Right hindlimb (tissue), 1 donor: ENCODE data around the gene MYORG.
A peak's percentile ranks its signal among the peaks of the same experiment; 100 is the strongest.
"Not testable (repeated sequence)": the region's sequence is repeated elsewhere in the genome, so short reads cannot be mapped to it uniquely, and the experiment has no call there.

Source experiments
- DNase-seq: peaks from one replicate; pipeline ENCODE4 v3.0.0-alpha.2; 2018

Gene MYORG

DNA sequence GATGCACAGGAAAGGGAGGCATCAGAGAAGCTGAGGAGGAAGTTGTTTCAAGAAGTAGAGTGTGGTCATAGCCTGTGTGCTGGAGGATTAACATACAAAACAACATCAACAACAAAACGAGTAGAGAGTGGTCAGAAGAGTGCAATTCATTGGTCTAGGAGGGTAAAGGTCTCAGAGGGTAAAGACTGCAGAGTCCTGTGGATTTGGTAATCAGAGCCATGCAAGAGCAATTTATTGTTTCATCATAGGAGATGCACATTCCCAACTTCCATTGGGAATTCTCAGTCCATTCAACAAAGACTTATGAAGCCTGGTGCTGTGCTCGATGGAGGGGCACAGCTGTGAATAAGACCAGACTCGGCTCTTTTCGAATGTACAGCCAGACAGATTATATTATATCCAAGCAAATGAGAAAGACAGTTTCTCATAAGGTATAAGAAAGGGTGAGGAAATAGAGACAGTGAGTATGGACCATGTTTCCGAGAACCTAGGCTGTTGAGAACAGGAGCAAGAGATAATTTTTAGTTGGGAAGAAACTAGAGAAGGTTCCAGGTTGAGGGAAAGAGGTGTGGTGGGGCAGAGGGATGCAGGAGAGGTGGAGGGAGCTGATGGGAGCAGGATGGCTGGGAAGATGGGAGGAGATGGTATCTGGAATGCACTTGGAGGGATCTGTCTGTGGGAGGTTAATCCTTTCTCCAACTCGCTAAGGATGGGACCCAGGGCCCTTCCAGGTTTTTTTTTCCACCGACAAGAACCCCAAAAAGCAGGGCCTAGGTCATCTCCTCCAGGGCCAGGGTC is 7.9 kb upstream of the MYORG start:
- DNase-seq = no peak

DNA sequence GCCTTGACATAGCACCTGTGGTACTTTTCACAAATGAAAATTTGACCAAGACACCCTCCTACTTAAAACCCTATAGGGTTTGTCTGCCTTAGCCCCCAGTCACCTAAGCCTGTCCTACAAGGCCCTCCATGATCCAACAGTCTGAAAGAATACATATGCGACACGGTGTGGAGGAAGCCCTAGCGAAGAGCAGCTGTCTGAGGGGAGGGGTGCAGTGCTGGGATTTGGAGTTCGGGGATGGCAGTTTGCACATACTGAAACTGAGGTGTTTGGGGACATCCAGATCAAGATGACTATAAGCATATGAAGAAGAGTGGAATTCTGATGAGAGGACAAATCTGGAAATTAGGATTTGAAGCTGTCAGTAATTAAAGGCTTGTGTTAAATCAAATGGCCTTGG is 7.2 kb upstream of the MYORG start:
- no peak for DNase-seq

DNA sequence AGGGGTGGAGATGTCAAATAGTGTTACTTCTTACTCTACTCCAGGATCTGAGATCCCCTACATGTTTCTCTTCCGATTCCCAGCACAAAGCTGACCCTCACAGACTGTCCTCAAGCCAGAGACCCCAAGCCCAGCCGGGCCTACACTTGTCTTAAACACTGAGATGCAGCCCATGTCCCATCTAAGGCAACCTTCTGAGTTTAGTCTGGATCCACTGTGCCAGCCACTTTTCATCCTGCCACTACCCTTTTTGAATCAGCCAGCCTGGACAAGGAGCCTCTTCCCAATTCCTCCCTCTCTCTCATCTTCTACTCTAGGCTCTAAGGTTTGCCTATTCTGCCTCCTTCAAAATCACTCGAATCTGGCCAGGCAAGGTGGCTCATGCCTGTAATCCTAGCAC is 6.2 kb upstream of the MYORG start:
- no peak for DNase-seq

DNA sequence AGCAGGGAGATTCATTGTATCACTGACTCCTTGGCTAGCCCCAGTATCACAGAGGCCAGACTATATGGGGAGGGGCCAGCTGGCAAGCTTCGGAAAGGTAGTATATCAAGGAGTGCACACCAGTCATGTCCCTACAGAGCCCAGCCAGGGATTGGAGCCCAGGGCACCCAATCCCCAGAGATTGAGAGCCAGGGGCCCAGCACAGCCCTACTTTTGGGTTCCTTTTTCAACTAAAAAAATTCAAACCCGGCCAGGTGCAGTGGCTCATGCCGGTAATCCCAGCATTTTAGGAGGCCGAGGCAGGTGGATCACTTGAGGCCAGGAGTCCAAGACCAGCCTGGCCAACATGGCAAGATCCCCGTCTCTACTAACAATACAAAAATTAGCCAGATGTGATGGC is 5.4 kb upstream of the MYORG start:
- no peak for DNase-seq

DNA sequence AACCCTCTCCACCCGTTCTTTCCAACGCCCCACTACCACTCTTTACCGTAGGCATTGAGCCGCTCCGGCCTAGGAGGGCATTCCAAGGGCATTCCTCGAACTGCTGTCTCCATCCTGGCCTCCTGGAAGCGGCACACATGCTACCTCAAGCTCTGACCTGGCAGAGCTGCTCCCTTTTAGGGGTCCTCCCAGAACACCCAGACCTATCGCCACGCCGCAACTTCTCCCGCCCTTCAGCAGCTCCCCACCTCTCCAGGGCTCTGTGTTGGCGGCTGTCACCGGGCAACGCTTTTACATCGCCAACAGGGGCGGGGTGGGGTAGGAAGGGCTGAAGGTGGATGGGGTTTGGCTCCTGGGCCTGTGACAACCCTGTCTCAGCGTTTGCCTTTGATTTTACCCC is 4.6 kb upstream of the MYORG start:
- DNase-seq = no peak

DNA sequence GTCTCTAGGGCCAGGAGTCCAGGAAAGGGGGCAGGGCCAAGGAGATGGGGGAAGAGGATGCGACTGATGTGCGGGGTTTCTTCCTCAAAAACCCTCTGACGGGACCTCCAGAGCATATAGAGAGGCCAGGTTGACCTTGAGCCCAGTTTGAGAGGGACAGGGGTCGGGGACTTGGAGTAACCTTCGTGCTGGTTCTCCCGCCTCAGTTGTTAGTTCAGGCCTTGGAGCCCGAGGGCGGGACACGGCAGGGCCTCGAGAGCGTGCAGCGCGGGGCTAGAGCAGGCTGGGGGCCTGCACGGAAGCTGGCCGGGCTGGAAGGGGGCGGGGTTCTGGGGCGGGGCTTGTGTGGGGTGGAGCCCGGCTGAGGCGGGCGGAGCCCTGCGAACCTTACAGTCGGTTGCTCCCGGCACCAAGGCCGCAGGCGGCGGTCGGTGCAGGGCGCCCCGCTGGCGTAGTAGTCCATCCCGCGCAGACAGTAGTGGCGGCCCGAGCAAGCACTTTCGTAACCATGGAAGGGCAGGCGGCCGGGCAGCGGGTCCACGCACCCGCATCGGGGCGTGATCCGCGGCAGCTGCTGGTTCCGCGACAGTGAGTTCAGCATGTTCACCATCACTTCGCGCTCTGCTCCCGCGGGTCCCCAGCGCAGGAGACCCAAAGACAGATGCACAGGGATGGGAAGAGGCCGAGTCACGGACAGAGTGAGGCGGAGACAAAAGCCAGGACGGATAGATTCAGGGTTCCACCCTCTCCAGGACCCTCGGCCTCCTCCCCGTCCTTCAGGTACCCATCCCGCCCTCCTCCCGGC is 4.0 kb upstream of the MYORG start:
- peak; percentile 89 for DNase-seq

DNA sequence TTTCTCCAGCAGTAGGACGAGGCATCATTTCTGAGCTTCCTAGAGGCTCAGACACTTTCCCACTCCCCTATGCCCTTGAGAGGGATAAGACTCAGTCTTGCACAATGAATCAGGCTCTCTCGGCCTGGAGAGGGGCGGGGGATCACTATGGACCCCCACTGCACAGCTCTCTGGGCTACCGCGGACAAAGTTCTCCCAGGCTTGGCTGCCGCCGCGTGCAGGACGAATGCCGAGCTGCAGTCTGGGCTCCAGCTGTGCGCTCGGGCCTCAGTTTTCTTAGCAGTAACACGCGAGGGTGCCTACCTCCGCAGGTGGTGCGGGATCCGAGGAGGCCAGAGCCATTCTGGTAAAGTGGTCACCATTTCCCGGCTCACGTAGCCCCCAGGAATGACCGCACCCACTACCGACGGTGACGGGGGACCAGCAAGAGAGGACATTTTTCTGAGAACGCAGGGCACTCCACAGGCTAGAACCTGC is 3.4 kb upstream of the MYORG start:
- DNase-seq = no peak

DNA sequence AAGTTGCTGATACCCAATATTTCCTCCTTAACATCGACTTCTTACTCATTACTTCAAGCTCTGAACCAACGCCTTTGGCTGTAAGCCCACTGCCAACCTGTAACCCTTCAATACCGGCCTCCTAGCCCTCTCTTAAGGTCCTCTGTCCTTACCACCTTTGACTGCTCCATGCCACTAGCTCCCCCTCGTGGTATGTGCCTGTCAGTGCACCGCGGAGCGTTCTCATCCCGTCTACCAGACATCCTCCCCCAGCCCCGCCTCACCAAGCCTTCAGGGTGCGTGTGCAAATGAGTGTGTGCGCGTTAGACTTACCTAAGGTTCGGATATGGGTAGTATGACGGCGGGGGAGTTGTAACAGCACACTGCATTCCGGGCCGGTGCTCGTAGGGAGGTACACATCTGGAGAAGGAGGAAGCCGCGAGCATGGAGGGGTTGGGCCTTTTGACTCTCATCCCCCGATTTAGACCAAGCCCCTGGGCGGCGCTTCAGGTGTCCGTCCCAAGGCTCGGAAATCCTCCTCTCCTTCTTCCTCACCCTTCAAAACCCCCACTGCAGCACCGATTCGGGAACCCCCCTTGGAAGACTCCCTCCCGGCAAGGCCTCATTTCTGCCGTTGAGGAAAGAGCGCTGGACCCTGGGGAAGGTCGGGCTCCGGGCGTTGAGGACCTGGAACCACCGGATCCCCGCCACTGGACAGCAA is 2.8 kb upstream of the MYORG start:
- DNase-seq = peak; percentile 90

DNA sequence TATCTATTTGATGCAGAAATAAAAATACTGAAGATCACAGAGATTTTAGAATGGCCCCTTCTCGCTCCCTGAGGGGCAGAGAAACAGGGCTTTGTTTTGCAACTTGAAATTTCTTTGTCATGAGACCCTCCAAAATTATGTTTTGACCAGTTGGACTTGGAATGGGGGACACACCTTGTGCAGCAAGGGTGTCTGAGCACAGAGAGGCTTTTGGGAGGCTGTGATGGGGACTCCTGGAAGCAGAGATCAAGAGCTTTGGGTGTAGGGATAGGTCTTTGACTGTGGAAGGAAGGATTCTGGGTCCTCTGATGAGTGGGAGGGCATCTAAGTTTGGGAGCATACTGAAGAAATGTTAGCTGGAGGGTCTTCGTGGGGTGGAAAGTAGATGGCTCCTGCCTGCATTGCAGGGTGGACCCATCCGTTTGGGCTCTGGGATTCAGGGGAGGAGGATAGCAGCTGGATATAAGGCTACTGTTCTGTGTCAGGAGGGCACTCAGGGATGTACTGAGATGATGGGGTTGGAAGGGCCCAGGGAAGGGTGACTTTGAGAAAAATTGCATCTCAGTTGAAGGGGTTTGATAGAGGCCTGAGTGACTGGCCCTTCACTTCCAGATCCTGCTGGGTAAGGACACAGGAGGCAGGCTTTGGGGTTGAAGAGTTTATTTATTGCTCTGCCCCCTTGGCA is 1.8 kb upstream of the MYORG start:
- DNase-seq = no peak

DNA sequence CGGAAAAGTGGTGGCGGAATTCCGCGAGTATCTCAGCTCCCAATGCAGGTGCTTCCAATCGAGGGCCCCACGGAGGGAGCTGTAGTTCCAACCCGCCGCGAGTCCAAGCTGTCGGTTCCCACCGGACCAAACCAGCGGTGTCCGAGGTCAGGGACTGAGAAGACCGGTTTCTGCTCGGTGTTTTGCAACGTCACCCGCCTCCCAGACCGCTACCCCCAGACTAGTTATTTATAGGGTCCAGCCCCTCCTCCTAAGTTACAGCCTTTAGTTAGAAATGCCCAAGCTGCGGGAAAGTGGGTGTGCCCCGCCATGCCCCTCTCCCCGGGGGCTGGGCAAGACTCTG is 677 bp upstream of the MYORG start:
- peak; percentile 49 for DNase-seq

DNA sequence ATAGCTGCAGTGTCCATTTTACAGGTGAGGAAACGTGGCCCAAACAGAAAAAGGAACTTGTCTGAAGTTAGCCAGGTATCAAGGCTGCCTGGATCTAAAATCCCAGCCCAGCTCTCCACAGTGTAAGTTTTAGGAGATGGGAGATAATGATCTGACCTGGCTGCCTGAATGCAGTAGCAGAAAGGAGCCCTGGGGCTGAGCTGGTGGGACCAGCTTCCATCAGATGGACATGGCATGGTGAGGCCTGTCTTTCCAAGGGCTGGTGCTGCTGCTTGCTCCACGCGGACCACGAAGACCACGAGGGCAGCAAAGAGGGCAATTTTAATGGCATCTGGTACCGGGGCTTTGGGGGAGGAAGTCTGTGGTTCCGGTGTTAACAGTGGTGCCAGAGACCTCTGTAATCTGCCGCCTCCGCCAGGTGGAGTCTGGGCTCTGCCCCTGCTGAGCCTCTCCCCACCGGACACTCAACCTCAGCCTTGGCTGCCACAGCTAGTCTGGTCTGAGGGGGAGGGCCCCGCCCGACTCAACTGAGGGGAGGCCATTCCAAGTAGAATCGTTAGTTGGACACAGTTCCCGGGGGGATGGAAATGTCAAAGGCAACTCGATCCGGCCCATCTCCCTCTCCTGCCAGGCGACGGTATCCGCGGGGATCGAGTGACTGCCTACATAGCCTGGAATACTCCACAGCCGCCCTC is 650 bp downstream of the MYORG start:
- DNase-seq = peak; percentile 58

DNA sequence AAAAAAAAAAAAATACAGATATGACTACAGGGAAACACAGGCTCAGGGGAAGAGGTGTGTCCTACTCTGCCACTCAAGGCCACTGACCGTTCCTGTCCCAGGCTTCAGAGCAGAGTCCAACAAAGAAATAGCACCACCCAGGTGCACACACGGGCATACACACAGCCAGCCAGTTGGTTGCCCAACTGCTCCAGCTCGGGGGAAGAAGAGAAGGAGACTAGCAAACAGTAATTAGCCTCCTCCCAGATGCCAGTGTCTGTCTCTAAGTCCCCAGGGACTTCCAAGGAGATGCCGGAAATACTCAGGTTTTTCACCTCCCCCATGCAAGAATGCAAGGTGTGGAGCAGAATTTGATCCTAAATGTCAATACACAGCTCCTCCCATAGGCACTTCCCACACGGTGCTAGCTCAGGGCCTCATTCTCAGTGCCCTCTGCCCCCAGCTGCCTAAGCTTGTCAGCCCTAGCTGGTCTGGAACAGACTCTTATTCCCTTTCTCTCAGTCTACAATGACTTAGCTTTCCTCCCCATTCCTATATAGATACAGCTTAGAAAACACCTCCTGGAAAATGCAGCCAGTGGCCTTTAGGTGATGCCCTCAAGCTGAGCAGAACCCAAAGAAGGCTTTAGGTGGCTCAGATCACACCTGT is 1.7 kb downstream of the MYORG start:
- no peak for DNase-seq

DNA sequence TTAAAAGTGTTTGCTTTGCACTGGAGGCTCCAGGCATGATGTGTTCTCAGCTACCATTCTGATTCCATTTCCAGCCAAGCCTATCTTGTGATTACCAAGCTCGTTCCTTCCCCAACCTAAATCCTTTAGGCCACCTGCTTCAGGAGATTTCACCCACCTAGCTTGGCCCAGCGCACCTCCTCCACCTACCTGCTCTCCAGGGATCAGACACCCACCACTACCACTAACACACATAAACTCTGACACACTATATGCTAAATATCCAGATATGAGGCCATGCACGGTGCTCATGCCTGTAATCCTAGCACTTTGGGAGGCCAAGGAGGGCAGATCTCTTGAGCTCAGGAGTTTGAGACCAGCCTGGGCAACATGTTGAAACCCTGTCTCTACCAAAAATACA is 2.4 kb downstream of the MYORG start:
- no peak for DNase-seq

DNA sequence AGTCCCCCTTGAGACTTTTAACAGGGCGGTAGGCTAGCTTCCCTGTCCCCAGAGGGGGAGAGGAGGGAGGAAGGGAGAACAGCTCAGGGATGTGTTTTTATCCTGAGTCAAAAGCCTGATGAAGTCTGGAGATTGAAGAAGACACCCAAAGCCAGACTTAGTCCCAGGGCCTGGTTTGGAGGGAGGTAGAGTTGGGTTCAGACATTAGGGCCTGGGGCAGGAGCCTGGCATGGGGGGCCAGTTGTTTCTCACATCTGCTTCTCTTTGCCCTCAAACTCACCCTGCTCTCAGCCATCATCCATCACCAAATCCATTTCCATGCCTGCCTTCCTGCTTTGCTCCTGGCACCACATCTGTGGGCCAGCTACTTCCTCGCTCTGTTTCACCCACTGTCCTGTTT is 2.9 kb downstream of the MYORG start:
- no peak for DNase-seq

DNA sequence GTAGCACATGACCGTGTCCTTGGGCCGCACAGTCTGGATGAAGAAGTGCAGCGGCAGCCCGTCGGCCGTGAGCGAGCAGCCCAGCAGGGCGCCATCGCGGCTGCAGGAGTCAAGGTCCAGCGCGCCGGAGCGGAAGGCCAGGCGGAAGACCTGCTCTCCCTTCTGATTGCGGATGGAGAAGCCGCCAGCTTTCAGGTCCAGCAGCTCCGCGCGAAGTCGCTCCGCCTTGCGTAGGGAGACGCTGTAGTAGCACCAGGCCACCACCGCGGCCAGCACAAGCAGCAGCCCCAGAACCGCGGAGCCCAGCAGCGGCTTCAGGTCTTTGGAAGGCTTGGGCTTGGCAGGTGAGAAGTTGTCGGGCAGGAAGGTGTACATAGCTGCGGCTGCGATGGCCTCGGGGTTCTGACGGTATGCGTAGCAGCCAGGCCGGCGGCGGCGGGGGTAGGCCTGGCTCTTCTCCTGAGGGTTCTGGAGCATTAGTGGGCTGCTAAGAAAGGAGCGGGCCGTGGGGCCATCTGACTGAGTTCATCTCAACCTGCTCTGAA is 4.2 kb downstream of the MYORG start:
- DNase-seq = no peak

DNA sequence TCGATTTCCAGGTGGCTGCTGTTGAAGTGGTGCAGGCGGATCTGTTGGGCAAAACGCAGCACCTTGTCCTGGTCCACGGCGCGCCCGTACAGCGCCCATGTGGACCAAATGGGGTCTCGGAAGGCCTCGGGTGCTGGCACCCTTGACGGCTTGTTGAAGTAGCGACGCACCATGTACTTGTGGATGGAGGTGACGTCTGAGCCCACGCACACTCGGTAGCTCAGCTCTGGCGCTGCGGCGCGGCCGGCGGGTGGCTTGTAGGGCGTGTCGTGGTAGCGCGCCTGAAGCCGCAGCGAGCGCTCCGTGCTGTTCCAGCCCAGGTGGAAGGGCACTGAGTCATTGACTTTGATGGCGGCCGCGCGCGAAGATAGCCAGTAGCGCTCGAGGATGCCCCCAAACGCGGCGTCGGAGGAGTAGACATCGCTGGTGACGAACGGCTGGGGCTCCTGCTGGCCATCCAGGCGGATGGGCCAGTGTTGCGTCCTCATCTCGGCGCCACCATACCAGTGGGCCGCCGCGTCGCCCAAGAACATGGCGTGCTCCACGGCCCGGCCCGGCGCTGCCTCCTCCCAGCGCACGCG is 4.7 kb downstream of the MYORG start:
- DNase-seq = no peak

DNA sequence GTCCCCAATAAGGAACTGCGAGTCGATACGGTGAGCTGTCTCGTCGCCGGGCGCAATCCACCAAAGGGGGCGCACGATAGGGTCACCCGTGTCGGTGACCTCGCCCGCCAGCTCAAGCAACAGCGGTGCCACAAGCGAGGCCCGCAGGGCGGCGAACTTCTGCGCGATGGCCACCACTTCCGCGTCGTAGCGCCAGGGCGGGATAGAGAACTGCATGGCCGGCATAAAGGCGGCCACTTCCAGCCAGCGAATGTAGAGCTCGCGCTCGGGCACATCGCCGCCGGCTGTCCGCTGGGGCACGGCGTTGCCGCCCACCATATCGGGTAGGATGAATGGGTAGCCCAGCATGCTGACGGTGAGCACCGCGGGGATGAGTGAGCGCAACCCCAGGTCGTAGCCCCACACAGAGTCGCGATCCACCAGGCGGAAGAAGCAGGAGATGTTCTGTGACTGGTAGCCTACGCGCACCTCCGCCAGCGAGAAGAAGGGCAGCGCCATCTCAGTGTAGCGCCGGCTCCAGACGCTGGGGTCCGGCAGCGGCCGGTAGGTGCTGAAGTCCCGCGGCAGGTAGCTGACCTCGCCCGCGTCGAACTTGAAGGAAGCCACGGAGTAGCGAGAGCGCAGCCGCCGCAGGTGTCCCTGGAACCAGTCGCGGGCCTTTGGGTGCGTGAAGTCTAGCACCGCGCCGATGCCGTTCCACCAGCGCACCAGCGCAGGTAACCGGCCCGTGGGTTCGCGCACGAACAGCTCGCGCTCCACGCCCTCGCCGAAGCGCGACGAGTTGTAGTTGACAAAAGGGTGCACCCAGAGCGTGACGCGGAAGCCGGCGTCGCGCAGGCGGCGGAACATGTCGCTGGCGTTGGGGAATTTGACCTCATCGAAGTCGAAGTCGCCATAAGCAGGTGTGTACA is 5.5 kb downstream of the MYORG start:
- no peak for DNase-seq

DNA sequence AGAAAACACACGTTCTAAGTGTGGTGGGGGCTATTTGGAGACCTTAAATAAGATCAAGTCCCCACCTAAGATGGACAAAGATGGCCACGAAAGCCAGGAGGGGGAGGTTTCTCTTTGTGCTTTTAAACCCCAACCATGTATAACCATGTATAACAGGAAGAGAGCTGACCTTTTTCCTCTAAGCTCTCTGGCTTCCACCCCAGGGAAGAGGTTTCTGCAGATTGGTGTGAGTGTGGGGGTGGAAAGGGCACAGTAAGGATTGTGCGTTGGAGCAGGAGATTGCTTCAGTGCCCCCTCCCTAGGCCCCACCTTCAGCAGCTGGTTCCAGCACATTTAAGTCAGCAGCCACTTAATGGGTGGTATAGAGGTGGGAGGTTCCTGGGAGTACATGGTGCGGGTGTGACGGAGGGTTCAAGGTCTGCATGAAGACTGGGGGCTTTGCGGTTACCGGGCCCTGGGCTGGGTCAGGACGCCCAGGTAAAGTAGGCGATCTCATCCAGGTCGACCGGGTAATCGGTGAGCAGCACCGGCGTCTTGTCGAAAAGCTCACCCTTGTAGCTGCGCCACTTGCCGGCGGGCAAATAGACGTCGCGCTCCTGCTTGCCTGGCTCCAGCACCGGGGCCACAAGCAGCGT is 6.2 kb downstream of the MYORG start:
- no peak for DNase-seq

DNA sequence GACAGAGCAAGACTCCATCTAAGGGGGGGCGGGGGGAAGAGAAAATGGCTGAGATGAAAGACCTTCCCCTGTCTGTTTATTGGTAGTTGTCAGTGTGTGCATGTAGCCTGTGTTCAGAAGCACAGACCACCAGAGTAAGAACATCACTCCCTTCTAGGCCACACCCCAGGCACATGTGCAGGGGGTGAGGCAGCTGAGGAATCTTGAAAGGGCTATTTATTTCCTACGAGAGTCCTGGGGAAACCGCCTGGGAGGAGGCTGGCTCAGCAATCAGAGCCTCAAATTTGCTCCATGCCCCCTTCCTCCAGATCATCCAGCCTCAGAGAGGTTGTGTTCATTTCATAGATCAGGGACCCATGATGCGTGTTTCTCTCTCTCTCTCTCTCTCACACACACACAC is 7.1 kb downstream of the MYORG start:
- no peak for DNase-seq

DNA sequence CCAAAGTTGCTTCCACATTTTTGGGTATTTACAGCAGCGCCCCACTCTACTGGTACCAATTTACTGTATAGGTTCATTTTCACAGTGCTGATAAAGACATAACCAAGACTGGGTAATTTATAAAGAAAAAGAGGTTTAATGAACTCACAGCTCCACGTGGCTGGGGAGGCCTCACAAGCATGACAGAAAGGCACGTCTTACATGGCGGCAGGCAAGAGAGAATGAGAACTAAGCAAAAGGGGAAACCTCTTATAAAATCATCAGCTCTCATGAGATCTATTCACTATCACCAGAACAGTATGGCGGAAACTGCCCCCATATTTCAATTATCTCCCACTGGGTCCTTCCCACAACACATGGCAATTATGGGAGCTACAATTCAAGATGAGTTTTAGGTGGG is 7.9 kb downstream of the MYORG start:
- not testable (repeated sequence) for DNase-seq
